GM12878 (cell line): Measurements from ENCODE around the gene KIAA0319L. TPM values are rescaled to one million over a fixed set of nuclear protein-coding genes. Genes with fewer than 3 reads are reported as not detected.

Experiments used
- ATAC-seq: fragments of 200-7000 bp; cut with Tn5 transposase; 3 replicates; pipeline ENCODE4 v1.9.1; 2020; ENCODE audit warnings: mild to moderate bottlenecking, moderate library complexity
- BruUV-seq: library from RNA; stranded (reverse); fragments of 400-500 nt; replicated peaks from 2 replicates; lab custom pipeline; 2021; lab: Mats Ljungman, UMichigan
- CTCF ChIA-PET: fragments of 300-600 bp; sonication (Branson Sonifier 250); formaldehyde crosslinking; extraction: SDS; loops from one replicate; lab custom pipeline; 2021; ENCODE audit warnings: inconsistent platforms; lab: Yijun Ruan, JAX
- POLR2A ChIA-PET: fragments of 350-600 bp; formaldehyde crosslinking; extraction: SDS; loops from one replicate; lab custom pipeline; 2021; ENCODE audit warnings: inconsistent platforms; lab: Charles Lee
- RAD21 ChIA-PET: fragments of 300-600 bp; sonication (Branson Sonifier 250); formaldehyde crosslinking; loops from one replicate; lab custom pipeline; 2023; ENCODE audit warnings: antibody characterized with exemption; ENCODE audit not compliant: unreplicated experiment; lab: Charles Lee
- SMC1A ChIA-PET: fragments of 300-600 bp; sonication (Branson Sonifier 250); formaldehyde crosslinking; loops from one replicate; lab custom pipeline; 2023; ENCODE audit not compliant: unreplicated experiment, uncharacterized antibody; lab: Charles Lee
- DNase-seq: peaks from one replicate; pipeline ENCODE4 v3.0.0-alpha.2; 2011; ENCODE audit warnings: low read depth, low spot score
- FAIRE-seq: peaks from 3 replicates; lab custom pipeline; 2011; peaks lifted over from hg19 to GRCh38; lab: Jason Lieb, UNC
- H2AFZ ChIP-seq: 2 replicates; pipeline ENCODE4 v1.6.0; 2011; ENCODE audit warnings: low read depth, low read length, control low read depth; ENCODE audit not compliant: control insufficient read depth
- H3K27ac ChIP-seq: 2 replicates; pipeline ENCODE4 v1.5.1; 2011; ENCODE audit warnings: control low read depth; ENCODE audit not compliant: control insufficient read depth, insufficient read depth
- H3K27me3 ChIP-seq, 2 experiments: replicated peaks in 1 of 2; 2 replicates each; pipeline versions ENCODE4 v1.6.0 to v1.6.1; 2011; ENCODE audit warnings: low read length in 1 of 2; ENCODE audit not compliant: control insufficient read depth in 2 of 2, insufficient read depth in 2 of 2
- H3K36me3 ChIP-seq, 2 experiments: 2 replicates each; pipeline ENCODE4 v1.5.1; 2011; ENCODE audit warnings: low read length in 1 of 2; ENCODE audit not compliant: control insufficient read depth in 2 of 2, insufficient read depth in 2 of 2
- H3K4me1 ChIP-seq: 2 replicates; pipeline ENCODE4 v1.6.1; 2011; ENCODE audit warnings: mild to moderate bottlenecking, low read length, moderate library complexity, mixed read lengths; ENCODE audit not compliant: control insufficient read depth, insufficient read depth
- H3K4me2 ChIP-seq: 2 replicates; pipeline ENCODE4 v1.6.0; 2011; ENCODE audit warnings: control low read depth; ENCODE audit not compliant: control insufficient read depth, insufficient read depth
- H3K4me3 ChIP-seq: fragments of 200-600 bp; sonication (generic); 2 replicates; pipeline ENCODE4 v1.5.1; 2016
- H3K79me2 ChIP-seq: 2 replicates; pipeline ENCODE4 v1.6.0; 2011; ENCODE audit warnings: low read length; ENCODE audit not compliant: control insufficient read depth, insufficient read depth
- H3K9ac ChIP-seq: 2 replicates; pipeline ENCODE4 v1.8.0; 2011; ENCODE audit warnings: low read length, control low read depth, mixed read lengths; ENCODE audit not compliant: control insufficient read depth, insufficient read depth
- H3K9me3 ChIP-seq: replicated peaks from 3 replicates; pipeline ENCODE4 v1.5.1; 2011; ENCODE audit warnings: mild to moderate bottlenecking, low read length; ENCODE audit not compliant: control insufficient read depth, insufficient read depth
- H4K20me1 ChIP-seq: 2 replicates; pipeline ENCODE4 v1.6.0; 2011; ENCODE audit not compliant: control insufficient read depth, insufficient read depth
- CREM ChIP-seq: IDR thresholded peaks from 2 replicates; pipeline ENCODE4 v1.6.1; 2014; ENCODE audit warnings: antibody characterized with exemption, low read depth
- IRF4 ChIP-seq: IDR thresholded peaks from 2 replicates; pipeline ENCODE4 v1.6.1; 2011; ENCODE audit warnings: low read depth, low read length
- MTA3 ChIP-seq: IDR thresholded peaks from 2 replicates; pipeline ENCODE4 v1.6.1; 2012; ENCODE audit warnings: low read length, inconsistent platforms, borderline replicate concordance
- MYC ChIP-seq: IDR thresholded peaks from 2 replicates; pipeline ENCODE4 v1.6.1; 2011; ENCODE audit warnings: mild to moderate bottlenecking, low read length, moderate library complexity, inconsistent platforms; ENCODE audit not compliant: insufficient read depth, insufficient replicate concordance, insufficient read length, severe bottlenecking
- NR2C2 ChIP-seq: IDR thresholded peaks from 2 replicates; pipeline ENCODE4 v1.6.1; 2011; ENCODE audit warnings: borderline replicate concordance, low read depth; ENCODE audit not compliant: control insufficient read depth, insufficient read length
- PAX8 ChIP-seq: fragments of 450-650 bp; IDR thresholded peaks from 2 replicates; pipeline ENCODE4 v1.6.1; 2017; ENCODE audit warnings: mild to moderate bottlenecking, moderate library complexity
- RAD21 ChIP-seq: IDR thresholded peaks from 2 replicates; pipeline ENCODE4 v1.6.1; 2011; ENCODE audit warnings: mild to moderate bottlenecking, low read depth, low read length, moderate library complexity; ENCODE audit not compliant: insufficient read depth
- RBBP5 ChIP-seq: fragments of 200-600 bp; sonication (generic); conservative IDR thresholded peaks from 2 replicates; pipeline ENCODE4 v1.6.1; 2016
- TAF1 ChIP-seq: IDR thresholded peaks from 2 replicates; pipeline ENCODE4 v1.6.1; 2011; ENCODE audit warnings: mild to moderate bottlenecking, low read depth, low read length, borderline replicate concordance
- TBL1XR1 ChIP-seq: IDR thresholded peaks from 2 replicates; pipeline ENCODE4 v1.6.1; 2012; ENCODE audit warnings: low read depth, low read length, improper control_type of control experiment
- ZNF207 ChIP-seq: fragments of 450-650 bp; IDR thresholded peaks from 2 replicates; pipeline ENCODE4 v1.6.1; 2014; ENCODE audit warnings: antibody characterized with exemption, mild to moderate bottlenecking, borderline replicate concordance
- ZNF274 ChIP-seq: IDR thresholded peaks from one replicate; pipeline ENCODE4 v1.8.0; 2011; ENCODE audit not compliant: insufficient read length, insufficient read depth
- ZZZ3 ChIP-seq: IDR thresholded peaks from 2 replicates; pipeline ENCODE4 v1.6.1; 2011; ENCODE audit warnings: low read depth; ENCODE audit not compliant: control insufficient read depth, insufficient read length
- WGBS: methylation state at CpG from one replicate; pipeline ENCODE4 v1.1.6; 2016; ENCODE audit warnings: low lambda C conversion rate; ENCODE audit not compliant: insufficient replicate concordance, insufficient coverage; ENCODE audit errors: missing lambda C conversion rate; 5-methylcytosine and 5-hydroxymethylcytosine counted together
- in situ Hi-C: fragments of 300-500 bp; cut with MboI; formaldehyde crosslinking; loops from 9 replicates; pipeline ENCODE4 v1.14.3; 2018; ENCODE audit warnings: mixed read lengths
- intact Hi-C: fragments of 100-400 bp; cut with micrococcal nuclease; formaldehyde crosslinking; loops from one replicate; pipeline ENCODE4 v1.14.2; 2022; ENCODE audit not compliant: unreplicated experiment
- polyA plus RNA-seq, 11 experiments: library from polyadenylated mRNA; depleted of rRNA in 4 of 11; unstranded in 6 of 11; stranded (reverse) in 5 of 11; fragments of >200 nt; fragmentation: Nextera tagmentation in 4 of 11; fragmentation: Illumina TruSeq in 1 of 11; extraction: Ambion mirVana in 4 of 11; extraction: Trizol in 1 of 11; gene quantifications; 1 replicate in 1 of 11; 2 replicates in 10 of 11; pipeline versions ENCODE4 v1.2.1 to v1.2.3, GENCODE V29; 2011 to 2016; ENCODE audit warnings: inconsistent platforms in 2 of 11, missing spikeins in 2 of 11, low read depth in 1 of 11
- total RNA-seq, 4 experiments: library from RNA; depleted of rRNA in 3 of 4; stranded (reverse); fragments of >200 nt in 3 of 4; fragmentation: Illumina TruSeq in 1 of 4; extraction: Trizol in 1 of 4; gene quantifications; 2 replicates each; pipeline versions ENCODE4 v1.2.1 to v1.2.3, GENCODE V29; 2013 to 2021
- TF ChIP-seq, protein P1 (sequence below): fragments of 450-650 bp; IDR thresholded peaks from 2 replicates; pipeline ENCODE4 v1.6.1; 2016; ENCODE audit warnings: mild to moderate bottlenecking
- TF ChIP-seq, protein P2 (sequence below): IDR thresholded peaks from 2 replicates; pipeline ENCODE4 v1.6.1; 2012; ENCODE audit warnings: mild to moderate bottlenecking, low read depth, low read length

KIAA0319L gene
- total and polyA plus RNA-seq, 10 of the 15 experiments (the other 5 are each of a cell fraction or from before 2014, with no cell fraction given) = 2.6 to 57.8 (median 25.4) TPM

DNA sequence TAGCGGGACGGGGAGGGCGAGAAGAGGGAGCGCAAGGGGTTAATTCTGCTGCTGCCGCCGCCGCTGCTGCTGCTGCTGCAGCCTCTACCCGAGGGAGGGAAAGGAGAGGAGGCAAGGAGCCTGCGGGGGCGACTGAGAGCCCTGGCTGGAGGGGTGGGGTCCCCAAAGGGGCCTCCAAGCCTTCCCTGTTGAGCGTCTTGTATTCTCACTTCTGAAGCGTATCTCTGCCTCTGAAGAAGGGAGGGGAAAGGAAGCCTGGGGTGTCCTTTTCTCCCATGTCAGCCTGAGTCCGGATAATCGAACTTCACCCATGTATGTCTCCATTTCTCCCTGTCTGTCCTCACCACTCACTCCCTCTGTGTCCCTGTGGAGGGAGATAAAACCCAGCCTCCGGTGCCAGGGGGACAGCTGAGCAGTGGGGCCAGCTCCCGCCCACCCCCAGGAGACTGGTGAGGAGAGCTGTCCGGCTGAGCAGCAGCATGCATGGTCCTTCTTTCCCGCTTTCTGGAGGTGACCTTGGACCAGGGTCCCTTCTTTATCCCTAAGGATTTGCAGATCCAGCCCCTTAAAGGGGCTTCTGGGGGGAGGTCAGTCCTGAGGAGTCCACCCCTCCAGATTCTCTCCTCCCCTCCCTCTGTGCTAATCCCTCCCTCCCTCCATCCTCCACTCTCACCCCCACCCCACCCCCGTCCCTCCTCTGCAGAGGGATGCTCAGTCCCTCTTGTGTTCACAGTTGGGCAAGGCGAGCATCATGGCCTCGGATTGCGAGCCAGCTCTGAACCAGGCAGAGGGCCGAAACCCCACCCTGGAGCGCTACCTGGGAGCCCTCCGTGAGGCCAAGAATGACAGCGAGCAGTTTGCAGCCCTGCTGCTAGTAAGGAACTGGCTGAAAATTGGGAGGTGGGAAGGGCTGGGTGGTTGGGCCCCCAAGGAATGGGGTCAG, 1.4 kb upstream of the KIAA0319L start (continued):
- no peak for TF ChIP-seq CREM
- TF ChIP-seq NR2C2 = no peak
- TF ChIP-seq IRF4 = no peak

- FAIRE-seq (peak; percentile 91), DNase-seq (peak; percentile 85), ATAC-seq (peak; percentile 94)
- peak within 1 kb of the TSS; percentile 93 for H3K9ac ChIP-seq
- no peaks in the 10 kb centered on the region for H3K27me3 ChIP-seq
- H3K27ac ChIP-seq = peak within 1 kb of the TSS; percentile 97
- under 1% methylated on average over 58 of the region's 58 CpGs for WGBS
- peaks cover 44% of the 10 kb centered on the region for H3K79me2 ChIP-seq
- H3K4me3 ChIP-seq = peak within 1 kb of the TSS; percentile 67
- H2AFZ ChIP-seq = peak within 1 kb of the TSS; percentile 100
- ChIA-PET RAD21 (interaction anchor here (0.8 to 4.6 kb wide), 5 partner anchors 16 to 158 kb away, joined by 3 to 35 read pairs (median 5); no protein-coding TSS in a partner anchor), CTCF (interaction anchor here (0.7 to 3.9 kb wide), 6 partner anchors 12 to 170 kb away, joined by 3 to 40 read pairs (median 9); no protein-coding TSS in a partner anchor), POLR2A (interaction anchor here (0.6 to 2.9 kb wide), 8 partner anchors 20 to 245 kb away, joined by 4 to 19 read pairs (median 4); partner anchors contain the start of gene CLSPN), SMC1A (interaction anchor here (0.6 to 2.6 kb wide), 7 partner anchors 21 to 351 kb away, joined by 3 to 26 read pairs (median 5); no protein-coding TSS in a partner anchor)
- peak within 1 kb of the TSS; percentile 92 for H3K4me2 ChIP-seq
- in situ Hi-C loops (no loop called here), intact Hi-C loops (loop anchor here (2.0 kb wide), 1 partner anchor 19 kb away; no protein-coding TSS in a partner anchor)
- H3K9me3 ChIP-seq = no peaks in the 10 kb centered on the region
- H4K20me1 ChIP-seq = no peaks in the 10 kb centered on the region
- peaks cover 0 to 6% of the 10 kb centered on the region in 2 experiments; a peak in 3 of 4 replicates for H3K36me3 ChIP-seq
- H3K4me1 ChIP-seq = peaks cover 10% of the 10 kb centered on the region
- TSS peak; percentile 74 for BruUV-seq
- TF ChIP-seq, protein P1, sequence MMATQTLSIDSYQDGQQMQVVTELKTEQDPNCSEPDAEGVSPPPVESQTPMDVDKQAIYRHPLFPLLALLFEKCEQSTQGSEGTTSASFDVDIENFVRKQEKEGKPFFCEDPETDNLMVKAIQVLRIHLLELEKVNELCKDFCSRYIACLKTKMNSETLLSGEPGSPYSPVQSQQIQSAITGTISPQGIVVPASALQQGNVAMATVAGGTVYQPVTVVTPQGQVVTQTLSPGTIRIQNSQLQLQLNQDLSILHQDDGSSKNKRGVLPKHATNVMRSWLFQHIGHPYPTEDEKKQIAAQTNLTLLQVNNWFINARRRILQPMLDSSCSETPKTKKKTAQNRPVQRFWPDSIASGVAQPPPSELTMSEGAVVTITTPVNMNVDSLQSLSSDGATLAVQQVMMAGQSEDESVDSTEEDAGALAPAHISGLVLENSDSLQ = peak; percentile 45
- TF ChIP-seq RAD21 = no peak
- no peak; the same call in 1 of the 2 replicates for TF ChIP-seq TBL1XR1
- peak; percentile 80 for TF ChIP-seq ZNF207
- TF ChIP-seq RBBP5 = no peak
- peak; percentile 86 for TF ChIP-seq TAF1
- no peak for TF ChIP-seq ZNF274
- TF ChIP-seq MTA3 = no peak
- TF ChIP-seq, protein P2, sequence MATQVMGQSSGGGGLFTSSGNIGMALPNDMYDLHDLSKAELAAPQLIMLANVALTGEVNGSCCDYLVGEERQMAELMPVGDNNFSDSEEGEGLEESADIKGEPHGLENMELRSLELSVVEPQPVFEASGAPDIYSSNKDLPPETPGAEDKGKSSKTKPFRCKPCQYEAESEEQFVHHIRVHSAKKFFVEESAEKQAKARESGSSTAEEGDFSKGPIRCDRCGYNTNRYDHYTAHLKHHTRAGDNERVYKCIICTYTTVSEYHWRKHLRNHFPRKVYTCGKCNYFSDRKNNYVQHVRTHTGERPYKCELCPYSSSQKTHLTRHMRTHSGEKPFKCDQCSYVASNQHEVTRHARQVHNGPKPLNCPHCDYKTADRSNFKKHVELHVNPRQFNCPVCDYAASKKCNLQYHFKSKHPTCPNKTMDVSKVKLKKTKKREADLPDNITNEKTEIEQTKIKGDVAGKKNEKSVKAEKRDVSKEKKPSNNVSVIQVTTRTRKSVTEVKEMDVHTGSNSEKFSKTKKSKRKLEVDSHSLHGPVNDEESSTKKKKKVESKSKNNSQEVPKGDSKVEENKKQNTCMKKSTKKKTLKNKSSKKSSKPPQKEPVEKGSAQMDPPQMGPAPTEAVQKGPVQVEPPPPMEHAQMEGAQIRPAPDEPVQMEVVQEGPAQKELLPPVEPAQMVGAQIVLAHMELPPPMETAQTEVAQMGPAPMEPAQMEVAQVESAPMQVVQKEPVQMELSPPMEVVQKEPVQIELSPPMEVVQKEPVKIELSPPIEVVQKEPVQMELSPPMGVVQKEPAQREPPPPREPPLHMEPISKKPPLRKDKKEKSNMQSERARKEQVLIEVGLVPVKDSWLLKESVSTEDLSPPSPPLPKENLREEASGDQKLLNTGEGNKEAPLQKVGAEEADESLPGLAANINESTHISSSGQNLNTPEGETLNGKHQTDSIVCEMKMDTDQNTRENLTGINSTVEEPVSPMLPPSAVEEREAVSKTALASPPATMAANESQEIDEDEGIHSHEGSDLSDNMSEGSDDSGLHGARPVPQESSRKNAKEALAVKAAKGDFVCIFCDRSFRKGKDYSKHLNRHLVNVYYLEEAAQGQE = no peak
- TF ChIP-seq ZZZ3 = no peak
- TF ChIP-seq PAX8 = no peak; the same call in 1 of the 2 replicates
- TF ChIP-seq MYC = peak; percentile 76
Observed at GRCh38 chr1:35557611-35558373, 589 bp upstream of the KIAA0319L start, which contains the start of gene NCDN. Gene NCDN, plus strand, starts transcription at chr1:35557799. Its CDS starts 392 bp downstream, at chr1:35558191.
